Naive thymus-derived CD4-positive, alpha-beta T cell (primary cell): Measurements from ENCODE around the gene TRIM58. TPM values are rescaled to one million over a fixed set of nuclear protein-coding genes. Genes with fewer than 3 reads are reported as not detected.
A peak's percentile ranks its signal among the peaks of the same experiment; 100 is the strongest.

ENCODE experiments used
- ATAC-seq: fragments of 150-1000 bp; cut with Tn5 transposase; 2 replicates; pipeline ENCODE4 v1.10.0; 2021; ENCODE audit warnings: mild to moderate bottlenecking, moderate library complexity
- CTCF ChIA-PET: fragments of 350-600 bp; sonication (Branson Sonifier 250); formaldehyde crosslinking; loops from one replicate; lab custom pipeline; 2021; ENCODE audit warnings: antibody characterized with exemption; lab: Charles Lee
- POLR2A ChIA-PET: fragments of 350-600 bp; sonication (Branson Sonifier 250); formaldehyde crosslinking; loops from one replicate; lab custom pipeline; 2021; ENCODE audit warnings: antibody characterized with exemption, inconsistent platforms; lab: Charles Lee
- DNase-seq, 9 donors: peaks; one replicate each; pipeline versions ENCODE4 v3.0.0 to v3.0.0-alpha.2; 2020 to 2022; ENCODE audit warnings: mixed read lengths in 1 of 9
- H3K27ac ChIP-seq: one replicate; pipeline ENCODE4 v1.7.0; 2013; ENCODE audit warnings: mild to moderate bottlenecking, low read depth, low read length, moderate library complexity
- H3K27me3 ChIP-seq, 2 donors: one replicate each; pipeline ENCODE4 v1.7.0; 2013; ENCODE audit warnings: low read length in 2 of 2, mild to moderate bottlenecking in 2 of 2, moderate library complexity in 2 of 2; ENCODE audit not compliant: control insufficient read depth in 2 of 2, insufficient read depth in 2 of 2
- H3K36me3 ChIP-seq, 3 experiments: 1 replicate in 2 of 3; 2 replicates in 1 of 3; pipeline ENCODE4 v1.7.0; 2013; ENCODE audit warnings: low read length in 3 of 3, mild to moderate bottlenecking in 3 of 3, moderate library complexity in 1 of 3; ENCODE audit not compliant: insufficient read depth in 3 of 3, control insufficient read depth in 2 of 3
- H3K4me1 ChIP-seq, 2 donors: one replicate each; pipeline ENCODE4 v1.7.0; 2013; ENCODE audit warnings: low read length in 2 of 2, mild to moderate bottlenecking in 2 of 2, moderate library complexity in 1 of 2; ENCODE audit not compliant: control insufficient read depth in 2 of 2, insufficient read depth in 2 of 2
- H3K4me3 ChIP-seq: 2 replicates; pipeline ENCODE4 v1.7.0; 2013; ENCODE audit warnings: mild to moderate bottlenecking, low read length
- H3K9me3 ChIP-seq, 3 experiments: 1 replicate in 2 of 3; 2 replicates in 1 of 3; pipeline ENCODE4 v1.7.0; 2013; ENCODE audit warnings: low read length in 3 of 3; ENCODE audit not compliant: control insufficient read depth in 2 of 3
- H3K27ac Mint-ChIP-seq, 9 donors: one replicate each; pipeline ENCODE4 v1.8.0; 2020 to 2022; ENCODE audit warnings: mixed read lengths in 9 of 9, mild to moderate bottlenecking in 8 of 9, moderate library complexity in 5 of 9, inconsistent platforms in 2 of 9
- H3K27me3 Mint-ChIP-seq, 5 donors: one replicate each; pipeline ENCODE4 v1.8.0; 2021 to 2022; ENCODE audit warnings: mixed read lengths in 5 of 5, mild to moderate bottlenecking in 1 of 5
- H3K36me3 Mint-ChIP-seq, 5 donors: one replicate each; pipeline ENCODE4 v1.8.0; 2020 to 2022; ENCODE audit warnings: mixed read lengths in 5 of 5, mild to moderate bottlenecking in 3 of 5, inconsistent platforms in 1 of 5
- H3K4me1 Mint-ChIP-seq, 7 donors: one replicate each; pipeline ENCODE4 v1.8.0; 2020 to 2022; ENCODE audit warnings: mixed read lengths in 7 of 7, mild to moderate bottlenecking in 3 of 7, inconsistent platforms in 1 of 7
- H3K4me3 Mint-ChIP-seq, 10 donors: one replicate each; pipeline ENCODE4 v1.8.0; 2020 to 2022; ENCODE audit warnings: mild to moderate bottlenecking in 10 of 10, mixed read lengths in 10 of 10, moderate library complexity in 6 of 10, inconsistent platforms in 2 of 10
- H3K9me3 Mint-ChIP-seq, 11 donors: one replicate each; pipeline ENCODE4 v1.8.0; 2020 to 2022; ENCODE audit warnings: mixed read lengths in 11 of 11, mild to moderate bottlenecking in 4 of 11, inconsistent platforms in 1 of 11, moderate library complexity in 1 of 11
- intact Hi-C, 2 donors: fragments of 100-400 bp; cut with micrococcal nuclease; formaldehyde crosslinking; loops; one replicate each; pipeline ENCODE4 v1.15.1; 2023
- polyA plus RNA-seq, 2 donors: library from polyadenylated mRNA; unstranded; fragments of 300-500 nt; fragmentation: Illumina TruSeq; gene quantifications; one replicate each; pipeline ENCODE4 v1.2.3, GENCODE V29; 2021
- total RNA-seq, 6 experiments: library from RNA in 5 of 6; stranded (reverse) in 5 of 6; gene quantifications; 1 replicate in 5 of 6; 2 replicates in 1 of 6; pipeline ENCODE4 v1.2.3 and lab custom pipeline; 2021 to 2026

The TRIM58 gene
- total and polyA plus RNA-seq, 7 experiments from 2014 or later, result 0.15 to 2.1 (median 0.24) TPM; not detected in 1

GRCh38 chr1:247849616-247850015, 7.4 kb upstream of the TRIM58 start:
- ATAC-seq, result no peak

GRCh38 chr1:247854899-247855545, 2.0 kb upstream of the TRIM58 start:
- Histone ChIP-seq H3K9me3 (no peaks in the 10 kb centered on the region), H3K4me3 (no peak overlapping the region), H3K36me3 (no peaks in the 10 kb centered on the region), H3K27me3 (peaks cover 0 to 6% of the 10 kb centered on the region in 2 donors), H3K4me1 (no peaks in the 10 kb centered on the region), H3K27ac (no peak overlapping the region)
- ChIA-PET CTCF (no interaction called here), POLR2A (no interaction called here)
- ATAC-seq (no peak), DNase-seq (no peak)
- Mint-ChIP-seq H3K9me3 (peaks cover 0 to 10% (median 0%) of the 10 kb centered on the region in 11 donors), H3K27ac (no peak overlapping the region), H3K4me3 (no peak overlapping the region), H3K27me3 (peaks cover 35 to 72% (median 58%) of the 10 kb centered on the region in 5 donors), H3K4me1 (peaks cover 6 to 17% (median 12%) of the 10 kb centered on the region in 7 donors), H3K36me3 (no peaks in the 10 kb centered on the region)
- intact Hi-C loops, result loop anchor here in 1 of 2 donors (5.0 kb wide), 1 partner anchor 52 kb away; no protein-coding TSS in a partner anchor

More at GRCh38 chr1:247849616-247850015, 7.4 kb upstream of the TRIM58 start:
- H3K27ac ChIP-seq, result no peak overlapping the region
- peaks cover 0 to 3% (median 0%) of the 10 kb centered on the region in 7 donors for H3K4me1 Mint-ChIP-seq
- H3K4me3 Mint-ChIP-seq, result no peak overlapping the region
- no peaks in the 10 kb centered on the region for H3K4me1 ChIP-seq
- CTCF ChIA-PET, result no interaction called here
- POLR2A ChIA-PET, result no interaction called here
- H3K27me3 ChIP-seq, result no peaks in the 10 kb centered on the region
- H3K9me3 Mint-ChIP-seq, result peaks cover 0 to 10% (median 0%) of the 10 kb centered on the region in 11 donors
- no peak overlapping the region for H3K27ac Mint-ChIP-seq
- H3K36me3 ChIP-seq, result no peaks in the 10 kb centered on the region
- intact Hi-C loops, result no loop called here
- no peak for DNase-seq
- peaks cover 0 to 29% (median 21%) of the 10 kb centered on the region in 5 donors for H3K27me3 Mint-ChIP-seq
- H3K9me3 ChIP-seq, result no peaks in the 10 kb centered on the region
- no peaks in the 10 kb centered on the region for H3K36me3 Mint-ChIP-seq
- no peak overlapping the region for H3K4me3 ChIP-seq

GRCh38 chr1:247855911-247856310, 1.1 kb upstream of the TRIM58 start:
- Histone ChIP-seq H3K27ac (no peak overlapping the region), H3K27me3 (peaks cover 0 to 6% of the 10 kb centered on the region in 2 donors), H3K9me3 (no peaks in the 10 kb centered on the region), H3K36me3 (no peaks in the 10 kb centered on the region), H3K4me3 (no peak overlapping the region), H3K4me1 (no peaks in the 10 kb centered on the region)
- no peaks in the 10 kb centered on the region for H3K36me3 Mint-ChIP-seq
- H3K27me3 Mint-ChIP-seq, result peaks cover 41 to 79% (median 63%) of the 10 kb centered on the region in 5 donors
- ChIA-PET CTCF (no interaction called here), POLR2A (no interaction called here)
- intact Hi-C loops, result loop anchor here in 1 of 2 donors (5.0 kb wide), 1 partner anchor 51 kb away; no protein-coding TSS in a partner anchor
- H3K9me3 Mint-ChIP-seq, result peaks cover 0 to 9% (median 0%) of the 10 kb centered on the region in 11 donors
- DNase-seq, result no peak
- ATAC-seq, result no peak
- H3K4me3 Mint-ChIP-seq, result peak overlapping the region in 9 of 10 donors; percentile 36 to 83 (median 60)
- no peak overlapping the region for H3K27ac Mint-ChIP-seq
- peaks cover 6 to 17% (median 12%) of the 10 kb centered on the region in 7 donors for H3K4me1 Mint-ChIP-seq

GRCh38 chr1:247857985-247858619, 1.1 kb downstream of the TRIM58 start:
- Histone ChIP-seq H3K27me3 (peaks cover 0 to 6% of the 10 kb centered on the region in 2 donors), H3K9me3 (no peaks in the 10 kb centered on the region), H3K4me3 (peak overlapping the region; percentile 13), H3K27ac (no peak overlapping the region), H3K4me1 (no peaks in the 10 kb centered on the region), H3K36me3 (no peaks in the 10 kb centered on the region)
- Mint-ChIP-seq H3K36me3 (no peaks in the 10 kb centered on the region), H3K9me3 (peaks cover 0 to 1% (median 0%) of the 10 kb centered on the region in 11 donors), H3K27ac (peak overlapping the region in 3 of 9 donors; percentile 25 to 46 (median 36)), H3K4me1 (peaks cover 6 to 17% (median 11%) of the 10 kb centered on the region in 7 donors), H3K4me3 (peak overlapping the region; percentile 71 to 87 (median 80)), H3K27me3 (peaks cover 43 to 65% (median 55%) of the 10 kb centered on the region in 5 donors)
- DNase-seq (no peak), ATAC-seq (peak; percentile 15)
- POLR2A ChIA-PET, result interaction anchor here (0.6 kb wide), 1 partner anchor 87 kb away, joined by 3 read pairs; no protein-coding TSS in a partner anchor
- intact Hi-C loops, result loop anchor here in 1 of 2 donors (5.0 kb wide), 1 partner anchor 49 kb away; no protein-coding TSS in a partner anchor
- CTCF ChIA-PET, result no interaction called here

GRCh38 chr1:247862756-247863155, 5.8 kb downstream of the TRIM58 start:
- H3K36me3 Mint-ChIP-seq, result no peaks in the 10 kb centered on the region
- DNase-seq (no peak), ATAC-seq (no peak)
- H3K4me3 ChIP-seq, result no peak overlapping the region
- H3K9me3 Mint-ChIP-seq, result no peaks in the 10 kb centered on the region
- peaks cover 0 to 6% of the 10 kb centered on the region in 2 donors for H3K27me3 ChIP-seq
- H3K36me3 ChIP-seq, result no peaks in the 10 kb centered on the region
- H3K4me1 Mint-ChIP-seq, result peaks cover 5 to 8% (median 6%) of the 10 kb centered on the region in 7 donors
- no peak overlapping the region for H3K4me3 Mint-ChIP-seq
- intact Hi-C loops, result no loop called here
- no peak overlapping the region for H3K27ac Mint-ChIP-seq
- H3K9me3 ChIP-seq, result no peaks in the 10 kb centered on the region
- H3K4me1 ChIP-seq, result no peaks in the 10 kb centered on the region
- H3K27me3 Mint-ChIP-seq, result peaks cover 21 to 51% (median 23%) of the 10 kb centered on the region in 5 donors
- POLR2A ChIA-PET, result no interaction called here
- no peak overlapping the region for H3K27ac ChIP-seq
- CTCF ChIA-PET, result no interaction called here

GRCh38 chr1:247864644-247865043, 7.7 kb downstream of the TRIM58 start:
- no peak for ATAC-seq
- Histone ChIP-seq H3K36me3 (no peaks in the 10 kb centered on the region), H3K4me3 (no peak overlapping the region), H3K4me1 (no peaks in the 10 kb centered on the region), H3K9me3 (no peaks in the 10 kb centered on the region), H3K27me3 (no peaks in the 10 kb centered on the region), H3K27ac (no peak overlapping the region)
- Mint-ChIP-seq H3K36me3 (peaks cover 0 to 2% (median 0%) of the 10 kb centered on the region in 5 donors), H3K27ac (peak overlapping the region in 1 of 9 donors; percentile 52), H3K9me3 (peaks cover 0 to 4% (median 1%) of the 10 kb centered on the region in 11 donors), H3K4me1 (no peaks in the 10 kb centered on the region), H3K27me3 (peaks cover 8 to 35% (median 12%) of the 10 kb centered on the region in 5 donors), H3K4me3 (peak overlapping the region in 1 of 10 donors; percentile 3)
- no peak for DNase-seq
- ChIA-PET POLR2A (no interaction called here), CTCF (no interaction called here)
- intact Hi-C loops, result no loop called here
